ENCODE results near the gene NOP56.

Gene NOP56

DNA sequence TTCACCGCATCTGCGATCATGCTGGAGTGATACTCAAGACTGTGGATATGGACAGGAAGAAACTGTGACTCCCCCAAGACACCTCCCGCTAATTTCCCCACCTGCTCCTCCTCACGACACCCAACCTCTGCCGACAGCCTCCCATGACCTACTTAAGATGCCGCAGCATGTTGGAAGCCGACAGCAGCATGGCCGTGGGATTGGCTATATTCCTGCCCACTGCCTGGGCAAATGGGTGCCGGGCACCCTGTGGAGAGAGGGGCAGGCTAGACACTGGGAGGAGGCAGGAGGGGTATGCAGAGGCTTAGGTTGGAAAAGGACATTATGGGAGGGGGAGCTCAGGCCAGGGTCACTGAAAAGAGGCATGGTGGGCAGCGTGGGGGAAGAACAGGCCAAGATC is 7.1 kb downstream of the NOP56 start:
- TF ChIP-seq, protein P1, sequence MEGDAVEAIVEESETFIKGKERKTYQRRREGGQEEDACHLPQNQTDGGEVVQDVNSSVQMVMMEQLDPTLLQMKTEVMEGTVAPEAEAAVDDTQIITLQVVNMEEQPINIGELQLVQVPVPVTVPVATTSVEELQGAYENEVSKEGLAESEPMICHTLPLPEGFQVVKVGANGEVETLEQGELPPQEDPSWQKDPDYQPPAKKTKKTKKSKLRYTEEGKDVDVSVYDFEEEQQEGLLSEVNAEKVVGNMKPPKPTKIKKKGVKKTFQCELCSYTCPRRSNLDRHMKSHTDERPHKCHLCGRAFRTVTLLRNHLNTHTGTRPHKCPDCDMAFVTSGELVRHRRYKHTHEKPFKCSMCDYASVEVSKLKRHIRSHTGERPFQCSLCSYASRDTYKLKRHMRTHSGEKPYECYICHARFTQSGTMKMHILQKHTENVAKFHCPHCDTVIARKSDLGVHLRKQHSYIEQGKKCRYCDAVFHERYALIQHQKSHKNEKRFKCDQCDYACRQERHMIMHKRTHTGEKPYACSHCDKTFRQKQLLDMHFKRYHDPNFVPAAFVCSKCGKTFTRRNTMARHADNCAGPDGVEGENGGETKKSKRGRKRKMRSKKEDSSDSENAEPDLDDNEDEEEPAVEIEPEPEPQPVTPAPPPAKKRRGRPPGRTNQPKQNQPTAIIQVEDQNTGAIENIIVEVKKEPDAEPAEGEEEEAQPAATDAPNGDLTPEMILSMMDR (IDR thresholded peaks at IDR 0.05; ENCODE audit: insufficient read depth, low read length, poor library complexity, severe bottlenecking), result no peak
- Histone ChIP-seq H3K27me3 (replicated peaks; ENCODE audit: control insufficient read depth, insufficient read depth, low read length) (no peaks in the 10 kb centered on the region), H3K36me3 (ENCODE audit: control insufficient read depth, insufficient read depth, low read length) (peaks cover 42% of the 10 kb centered on the region), H3K4me3 (replicated peaks; ENCODE audit: low read depth, low read length) (no peak overlapping the region)
- no peak for DNase-seq (ENCODE audit: extremely low read depth, insufficient read length)

DNA sequence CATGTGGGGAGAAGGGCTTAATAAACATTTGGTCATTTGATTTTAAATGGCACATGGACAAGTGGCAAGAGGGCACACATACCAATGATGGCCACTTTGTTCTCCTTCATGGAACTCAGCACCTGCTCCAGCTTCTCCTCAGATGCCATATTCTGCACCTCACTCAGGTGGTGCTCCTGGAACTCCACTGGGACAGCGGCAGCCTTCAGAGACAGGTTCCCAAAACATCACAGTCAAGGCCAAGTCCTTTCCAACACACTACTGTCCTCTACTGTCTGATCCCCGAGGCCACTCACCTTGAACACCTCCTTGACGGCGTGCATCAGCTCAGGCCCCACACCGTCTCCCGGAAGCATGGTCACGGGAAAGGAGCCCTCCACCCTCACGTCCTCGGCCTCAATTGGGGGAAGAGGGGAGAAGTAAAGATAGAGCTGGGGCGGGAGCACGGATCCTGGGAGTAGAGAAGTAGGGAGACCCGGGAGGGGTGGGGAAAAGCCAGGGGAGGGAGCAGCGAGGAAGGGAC is 11.0 kb downstream of the NOP56 start:
- peaks cover 8% of the 10 kb centered on the region for H3K36me3 ChIP-seq (ENCODE audit: control insufficient read depth, insufficient read depth, low read length)
- TF ChIP-seq, protein P1 (IDR thresholded peaks at IDR 0.05; ENCODE audit: insufficient read depth, low read length, poor library complexity, severe bottlenecking), result no peak
- no peak for DNase-seq (ENCODE audit: extremely low read depth, insufficient read length)
- peak overlapping the region; percentile 76 for H3K4me3 ChIP-seq (replicated peaks; ENCODE audit: low read depth, low read length)
- no peaks in the 10 kb centered on the region for H3K27me3 ChIP-seq (replicated peaks; ENCODE audit: control insufficient read depth, insufficient read depth, low read length)

DNA sequence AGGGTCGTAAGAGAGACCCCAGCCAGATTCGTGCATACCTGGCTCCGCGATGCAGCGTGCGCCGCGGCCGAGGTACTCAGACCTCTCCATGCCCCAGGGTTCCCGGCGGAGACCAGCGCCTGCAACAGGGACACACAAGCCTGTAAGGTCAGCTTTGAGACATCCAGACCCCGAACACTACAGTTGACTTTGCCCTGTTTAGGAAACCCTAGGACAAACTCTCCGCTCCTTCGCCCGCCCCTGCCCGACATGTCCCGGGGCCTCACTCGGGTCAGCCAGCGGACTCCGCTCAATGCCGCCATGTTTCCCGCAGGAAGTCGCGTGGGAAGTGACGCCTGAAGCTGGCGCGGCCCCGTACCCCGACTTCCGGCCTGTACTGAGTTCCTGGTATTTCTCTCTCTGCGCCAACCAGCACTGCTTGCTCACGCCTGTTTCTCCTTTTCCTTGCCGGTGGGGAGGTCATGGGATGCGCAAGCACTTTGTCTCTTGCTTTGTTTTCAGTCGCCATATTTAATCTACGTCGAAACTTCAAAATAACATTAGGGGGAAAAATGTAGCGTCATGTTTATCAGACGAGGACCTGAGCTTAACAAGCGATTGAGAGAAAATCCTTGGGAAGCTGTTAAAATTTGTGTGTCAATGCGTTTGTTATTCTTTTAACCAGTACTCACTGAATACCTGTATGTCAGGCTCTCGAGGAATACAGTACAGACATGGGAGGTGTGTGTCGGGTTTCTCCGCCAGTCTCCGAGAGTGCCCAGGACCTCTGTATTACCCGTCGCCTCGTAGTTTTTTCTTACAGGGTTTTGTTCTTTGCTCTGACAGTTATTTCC is 11.7 kb downstream of the NOP56 start, which contains the start of gene IDH3B:
Gene IDH3B, minus strand, starts transcription at position 330 of the 833 bp plus-strand sequence. Its CDS starts 28 bp downstream, at position 302.
- no peaks in the 10 kb centered on the region for H3K27me3 ChIP-seq (replicated peaks; ENCODE audit: control insufficient read depth, insufficient read depth, low read length)
- peaks cover 5% of the 10 kb centered on the region for H3K36me3 ChIP-seq (ENCODE audit: control insufficient read depth, insufficient read depth, low read length)
- peak within 1 kb of the TSS; percentile 76 for H3K4me3 ChIP-seq (replicated peaks; ENCODE audit: low read depth, low read length)
- DNase-seq (ENCODE audit: extremely low read depth, insufficient read length), result peak; percentile 86
- TF ChIP-seq, protein P1 (IDR thresholded peaks at IDR 0.05; ENCODE audit: insufficient read depth, low read length, poor library complexity, severe bottlenecking), result no peak

DNA sequence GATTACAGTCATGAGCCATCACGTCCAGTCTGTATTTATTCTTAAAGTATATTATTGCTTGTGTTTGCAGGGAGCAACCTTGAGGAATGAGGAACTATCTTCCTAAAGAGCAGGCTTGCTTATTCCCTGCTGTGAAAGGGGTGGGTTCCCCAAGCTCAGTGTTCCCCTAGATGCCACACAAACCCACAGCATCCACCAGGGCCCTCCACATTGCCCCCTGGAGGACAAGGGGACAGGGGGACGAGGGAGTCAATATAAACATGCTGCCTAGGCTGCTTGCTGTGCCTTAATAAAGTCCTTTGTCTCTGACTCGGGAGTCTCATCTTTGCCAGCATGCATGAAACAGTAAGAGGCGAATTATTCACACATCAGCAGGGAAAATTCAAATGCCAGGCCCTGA is 19.5 kb downstream of the NOP56 start:
- Histone ChIP-seq H3K36me3 (ENCODE audit: control insufficient read depth, insufficient read depth, low read length) (no peaks in the 10 kb centered on the region), H3K4me3 (replicated peaks; ENCODE audit: low read depth, low read length) (no peak overlapping the region), H3K27me3 (replicated peaks; ENCODE audit: control insufficient read depth, insufficient read depth, low read length) (no peaks in the 10 kb centered on the region)
- TF ChIP-seq, protein P1 (IDR thresholded peaks at IDR 0.05; ENCODE audit: insufficient read depth, low read length, poor library complexity, severe bottlenecking), result no peak
- DNase-seq (ENCODE audit: extremely low read depth, insufficient read length), result no peak

DNA sequence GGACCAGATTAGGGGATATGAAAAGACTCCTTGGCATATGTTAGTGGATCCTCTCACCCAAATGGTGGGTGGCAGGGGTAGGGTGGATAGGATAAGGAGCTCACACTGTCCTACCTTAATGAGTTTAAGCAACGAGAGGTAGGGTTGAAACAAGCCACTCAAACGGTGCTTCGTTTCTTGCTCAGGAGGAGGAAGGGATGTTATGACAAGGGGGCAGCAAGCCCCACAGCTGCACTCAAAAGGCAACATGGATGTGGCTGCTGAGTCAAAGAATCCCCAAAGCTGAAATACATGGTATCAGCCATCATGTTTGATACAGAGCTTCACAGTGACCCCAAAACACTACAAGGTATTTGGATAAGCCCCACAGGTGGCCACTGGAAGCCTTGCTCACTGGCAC is 20.0 kb downstream of the NOP56 start:
- no peak for DNase-seq (ENCODE audit: extremely low read depth, insufficient read length)
- Histone ChIP-seq H3K36me3 (ENCODE audit: control insufficient read depth, insufficient read depth, low read length) (no peaks in the 10 kb centered on the region), H3K4me3 (replicated peaks; ENCODE audit: low read depth, low read length) (no peak overlapping the region), H3K27me3 (replicated peaks; ENCODE audit: control insufficient read depth, insufficient read depth, low read length) (no peaks in the 10 kb centered on the region)
- TF ChIP-seq, protein P1 (IDR thresholded peaks at IDR 0.05; ENCODE audit: insufficient read depth, low read length, poor library complexity, severe bottlenecking), result no peak
